HG03439 (cell line): Measurements from ENCODE around the gene LAMA2.
"Not testable (repeated sequence)": the region's sequence is repeated elsewhere in the genome, so short reads cannot be mapped to it uniquely, and the experiment has no call there.

ENCODE experiments used
- ATAC-seq: cut with Tn5 transposase; IDR thresholded peaks from one replicate; pipeline ENCODE4 v1.9.1; 2021; ENCODE audit warnings: mild to moderate bottlenecking, moderate library complexity; ENCODE audit not compliant: unreplicated experiment

The LAMA2 gene

DNA sequence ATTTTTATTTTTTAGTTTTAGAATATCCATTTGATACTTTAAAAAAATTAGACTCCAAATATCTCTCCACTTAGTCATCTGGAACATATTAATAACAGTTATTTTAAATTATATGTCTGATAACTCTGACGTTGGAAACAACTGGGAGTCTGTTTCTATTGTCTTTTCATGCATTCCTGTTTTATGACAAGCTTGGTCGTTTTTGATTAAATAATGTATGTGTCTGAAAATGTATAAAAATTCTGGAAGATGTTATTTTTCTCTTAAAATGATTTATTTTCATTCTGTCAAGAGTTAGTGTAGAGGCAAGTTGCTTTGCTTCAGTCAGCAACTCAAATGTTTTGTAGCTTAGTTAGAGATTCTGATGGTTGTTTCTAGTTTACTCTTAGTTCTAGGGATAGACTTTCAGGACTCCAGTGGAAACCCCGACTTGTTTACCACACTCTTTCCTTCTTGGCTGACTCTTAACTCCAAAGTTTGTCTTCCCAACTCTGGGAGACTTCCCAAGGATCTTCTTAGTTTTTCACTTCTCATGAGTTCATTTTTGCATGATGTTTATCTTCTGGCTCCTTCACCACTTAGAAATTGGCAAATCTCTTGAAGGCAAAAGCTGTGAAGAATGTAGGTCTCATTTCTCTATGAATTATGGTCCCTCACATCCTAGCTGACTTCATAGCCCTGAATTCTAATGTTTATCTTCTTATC lies 190.9 kb downstream of the LAMA2 start:
- no peak for ATAC-seq

DNA sequence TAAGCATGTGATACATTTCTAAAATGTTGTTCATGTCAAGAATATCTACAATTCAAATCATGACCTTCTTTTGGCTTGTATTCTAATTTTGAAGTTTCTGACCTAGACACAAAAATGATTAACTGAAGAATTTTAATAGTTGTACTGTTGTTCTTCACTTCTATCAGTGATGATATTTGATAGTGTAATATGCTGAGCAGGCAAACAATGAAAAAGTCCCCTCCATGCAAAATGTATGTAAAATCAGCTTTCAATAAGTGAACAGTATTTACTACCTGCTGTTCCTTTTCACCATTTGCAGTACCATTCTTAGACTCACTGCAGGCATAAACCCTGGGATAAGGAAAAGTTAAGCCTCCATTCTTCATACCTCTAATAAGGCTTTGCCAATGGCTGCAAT lies 201.5 kb downstream of the LAMA2 start:
- no peak for ATAC-seq

DNA sequence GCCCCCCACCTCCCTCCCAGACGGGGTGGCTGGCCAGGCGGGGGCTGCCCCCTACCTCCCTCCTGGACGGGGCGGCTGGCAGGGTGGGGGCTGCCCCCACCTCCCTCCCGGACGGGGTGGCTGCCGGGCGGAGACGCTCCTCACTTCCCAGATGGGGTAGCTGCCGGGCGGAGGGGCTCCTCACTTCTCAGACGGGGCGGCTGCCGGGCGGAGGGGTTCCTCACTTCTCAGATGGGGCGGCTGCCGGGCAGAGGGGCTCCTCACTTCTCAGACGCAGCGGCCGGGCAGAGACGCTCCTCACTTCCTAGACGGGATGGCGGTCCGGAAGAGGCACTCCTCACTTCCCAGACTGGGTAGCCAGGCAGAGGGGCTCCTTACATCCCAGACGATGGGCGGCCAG lies 205.5 kb downstream of the LAMA2 start:
- ATAC-seq: not testable (repeated sequence)

DNA sequence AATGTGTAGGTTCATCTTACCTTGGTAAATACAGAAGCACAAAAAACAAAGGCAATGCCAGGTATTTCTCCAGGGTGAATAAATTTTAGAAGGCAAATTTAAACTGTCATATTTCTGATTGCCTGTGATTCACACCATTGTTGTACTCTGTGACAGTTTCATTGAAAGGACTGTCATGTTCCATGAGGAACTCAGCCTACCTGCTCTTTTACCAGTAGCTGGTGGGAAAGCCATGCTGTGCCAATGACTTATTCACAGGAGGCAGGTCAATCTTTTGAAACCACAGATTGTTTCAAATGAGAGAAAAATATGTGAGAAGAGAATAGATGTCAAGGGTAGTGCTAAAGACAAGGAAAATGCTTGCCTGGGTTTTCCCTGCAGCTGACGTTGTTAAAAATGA lies 206.4 kb downstream of the LAMA2 start:
- ATAC-seq: no peak

DNA sequence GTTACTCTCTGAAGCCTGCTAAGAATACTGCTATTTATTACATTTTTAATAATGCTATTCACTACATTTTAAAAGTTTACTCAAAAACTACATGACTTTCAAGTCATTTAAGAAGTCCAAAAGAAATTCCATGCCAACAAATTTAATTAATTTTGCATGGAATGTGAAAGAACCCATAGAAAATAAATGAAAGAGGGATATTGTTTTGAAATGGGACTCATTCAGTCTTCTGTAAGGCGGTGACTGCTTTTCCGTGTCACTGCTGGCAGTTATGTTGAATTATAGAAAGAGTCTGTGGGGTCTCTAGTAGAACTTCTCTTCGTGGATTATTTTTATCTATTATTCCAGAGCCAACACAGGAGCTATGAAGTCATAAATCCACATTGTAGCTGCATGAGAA lies 211.2 kb downstream of the LAMA2 start:
- no peak for ATAC-seq

DNA sequence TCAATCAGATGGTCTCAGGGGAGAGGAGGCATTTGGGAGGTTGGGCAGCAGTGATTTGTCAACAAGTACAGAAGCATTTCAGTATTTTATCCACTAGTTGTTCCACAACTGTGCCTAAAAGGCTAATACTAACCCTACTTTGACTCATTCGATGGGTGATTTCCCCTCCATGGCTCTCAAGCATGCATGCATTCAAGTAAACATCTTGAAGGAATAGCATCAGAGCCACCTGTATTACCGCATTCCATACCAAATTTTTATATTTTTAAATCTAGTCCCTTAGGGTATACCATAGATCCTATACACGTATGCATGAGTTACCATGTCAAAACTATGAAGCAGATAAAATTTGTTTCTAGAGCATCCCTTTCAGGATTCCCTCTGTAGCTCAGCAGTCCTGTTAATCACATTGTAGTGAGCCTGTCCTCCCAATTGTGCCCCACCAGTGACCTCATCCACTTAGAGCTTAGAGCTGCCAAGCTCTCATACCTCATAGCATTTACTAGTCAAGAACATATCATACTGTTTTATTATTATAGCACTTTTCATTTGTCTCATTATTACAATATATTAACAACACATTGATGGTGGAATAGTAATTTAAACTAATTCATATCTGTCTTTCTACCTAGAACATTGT lies 213.8 kb downstream of the LAMA2 start:
- ATAC-seq: no peak

DNA sequence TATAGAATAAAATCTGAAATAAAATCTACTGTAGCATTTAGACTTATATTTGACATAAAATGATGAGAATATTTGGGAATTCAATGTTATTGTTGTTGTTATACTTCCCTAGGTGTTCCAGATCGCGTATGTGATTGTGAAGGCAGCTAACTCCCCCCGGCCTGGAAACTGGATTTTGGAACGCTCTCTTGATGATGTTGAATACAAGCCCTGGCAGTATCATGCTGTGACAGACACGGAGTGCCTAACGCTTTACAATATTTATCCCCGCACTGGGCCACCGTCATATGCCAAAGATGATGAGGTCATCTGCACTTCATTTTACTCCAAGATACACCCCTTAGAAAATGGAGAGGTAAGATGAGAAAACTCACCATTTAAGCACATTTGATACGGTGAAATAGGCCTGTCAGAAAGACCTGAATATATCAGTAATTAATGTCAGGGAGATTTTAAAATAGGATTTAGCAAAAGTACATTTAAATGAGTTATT lies 215.2 kb downstream of the LAMA2 start:
- no peak for ATAC-seq

DNA sequence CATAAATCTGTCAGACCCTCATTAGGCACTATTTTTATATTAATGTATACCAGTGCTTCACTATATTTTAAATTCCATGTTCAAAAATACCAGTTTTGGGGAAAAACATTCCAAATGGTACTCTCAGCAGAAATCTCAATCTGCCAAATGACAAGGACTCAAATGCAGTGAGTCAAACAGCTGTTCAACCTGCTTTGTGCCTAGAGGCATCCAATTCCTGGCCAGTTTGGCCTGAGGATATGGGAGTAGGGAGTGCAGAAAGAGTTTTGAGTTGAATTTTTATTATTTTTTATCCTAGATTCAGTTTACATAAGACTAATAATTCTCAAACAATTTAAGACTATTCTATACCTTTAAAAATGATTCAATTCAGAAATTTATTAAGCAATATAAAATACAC lies 216.8 kb downstream of the LAMA2 start:
- ATAC-seq: no peak

DNA sequence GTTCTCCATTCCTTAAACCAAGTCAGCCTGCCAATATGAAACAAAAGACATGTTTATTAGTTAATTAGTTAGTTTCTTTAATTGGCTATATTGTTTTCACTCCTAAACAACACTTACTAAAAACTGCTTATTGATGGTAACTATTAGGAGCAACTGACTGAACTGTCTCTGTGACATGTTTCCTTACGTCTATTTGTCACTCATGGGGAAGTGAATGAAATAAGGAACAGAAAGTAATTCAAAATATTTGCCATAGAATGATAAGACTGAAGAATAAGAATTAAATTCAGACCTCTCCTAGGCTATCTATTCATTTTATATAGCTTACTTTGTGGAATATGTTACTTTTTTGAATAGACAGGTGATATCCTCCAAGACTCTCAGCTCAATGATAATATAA lies 217.2 kb downstream of the LAMA2 start:
- ATAC-seq: no peak

DNA sequence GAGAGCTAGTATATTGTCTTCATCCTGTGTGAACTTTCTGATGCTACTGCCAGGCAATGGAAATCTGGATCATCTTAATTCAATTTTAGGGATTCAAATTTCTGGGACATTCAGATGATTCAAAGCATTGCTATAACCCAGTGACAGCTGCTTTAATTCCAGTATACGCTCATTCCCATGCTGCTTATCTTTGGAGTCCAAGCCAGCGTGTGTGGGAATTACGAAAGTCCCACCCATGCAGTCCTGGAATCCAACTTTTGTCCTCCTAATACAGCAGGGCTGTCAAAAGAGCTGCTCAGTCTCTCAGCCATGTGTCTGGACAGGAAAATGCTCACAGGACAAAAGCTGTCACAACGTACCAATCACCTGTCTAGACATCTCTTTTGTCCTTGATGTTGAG lies 219.8 kb downstream of the LAMA2 start:
- ATAC-seq: no peak

DNA sequence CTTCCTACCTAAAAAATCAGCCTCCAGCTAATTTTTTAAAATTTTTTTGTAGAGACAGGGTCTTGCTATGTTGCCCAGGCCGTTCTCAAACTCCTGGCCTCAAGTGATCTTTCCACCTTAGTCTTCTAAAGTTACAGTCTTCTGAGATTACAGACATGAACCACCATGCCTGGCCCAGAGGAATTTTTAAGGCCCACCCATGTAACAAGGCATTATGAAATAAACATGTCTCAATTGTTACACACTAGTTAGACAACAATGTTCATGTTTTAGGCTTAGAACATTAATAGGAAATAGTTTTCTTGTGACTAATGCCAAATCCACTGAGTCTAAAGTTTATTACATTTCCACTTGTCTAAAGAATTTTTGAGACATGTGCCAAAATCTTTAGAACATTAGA lies 221.2 kb downstream of the LAMA2 start:
- ATAC-seq: no peak

DNA sequence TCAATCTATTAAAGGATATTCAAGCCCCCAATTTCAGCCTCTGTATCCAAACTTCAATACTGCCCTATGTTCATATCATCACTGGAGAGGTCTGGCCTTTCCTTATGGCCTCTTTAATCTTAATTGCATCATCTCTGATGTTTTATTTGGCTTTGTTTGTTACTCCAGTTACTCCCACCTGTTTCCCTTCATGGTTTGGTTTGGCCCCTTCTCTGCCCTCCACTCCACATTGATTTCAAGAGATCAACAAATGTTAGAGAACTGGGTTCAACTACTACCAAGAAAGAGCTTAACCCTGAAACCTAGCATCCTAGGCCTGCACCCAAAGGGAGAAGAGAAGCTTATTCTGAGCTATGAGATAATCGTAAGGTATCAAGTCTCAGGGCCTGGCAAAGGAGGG lies 221.6 kb downstream of the LAMA2 start:
- no peak for ATAC-seq

DNA sequence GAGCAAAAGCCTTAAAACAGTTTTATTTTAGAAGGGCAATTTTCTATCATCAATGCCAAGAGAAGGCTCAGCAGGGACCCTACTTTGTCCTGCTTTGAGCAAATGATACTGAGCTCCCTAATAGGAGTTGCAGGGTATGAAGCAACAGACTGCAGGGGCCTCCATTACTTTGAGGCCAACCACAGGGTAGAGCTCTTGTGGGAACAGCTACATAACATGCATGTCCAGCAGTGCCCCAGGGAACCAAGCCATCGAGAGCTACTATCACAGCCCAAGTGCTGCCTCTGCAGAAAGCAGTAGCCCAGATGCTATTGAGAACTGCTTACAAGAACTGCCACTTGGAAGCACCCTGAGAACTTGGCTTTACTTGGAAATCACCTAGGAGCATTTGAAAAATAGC lies 222.1 kb downstream of the LAMA2 start:
- ATAC-seq: no peak

DNA sequence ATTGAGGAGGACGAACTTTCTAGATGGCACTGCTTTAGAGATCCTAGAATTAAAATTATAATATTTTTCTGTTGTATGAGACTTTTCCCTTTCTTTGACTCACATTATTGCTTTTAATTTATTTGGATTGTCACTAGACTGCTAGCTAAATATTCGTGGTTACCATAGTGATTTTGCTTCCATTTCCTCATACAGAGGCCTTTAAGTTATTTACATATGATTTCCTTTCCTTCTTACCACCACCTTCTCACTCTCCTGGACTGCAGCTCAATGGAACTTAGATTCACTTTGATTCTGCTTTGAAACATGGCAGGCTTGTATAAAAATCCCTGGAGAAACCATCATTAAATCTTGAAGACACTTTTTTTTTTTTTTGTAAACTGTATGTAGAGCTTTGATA lies 222.9 kb downstream of the LAMA2 start:
- no peak for ATAC-seq

DNA sequence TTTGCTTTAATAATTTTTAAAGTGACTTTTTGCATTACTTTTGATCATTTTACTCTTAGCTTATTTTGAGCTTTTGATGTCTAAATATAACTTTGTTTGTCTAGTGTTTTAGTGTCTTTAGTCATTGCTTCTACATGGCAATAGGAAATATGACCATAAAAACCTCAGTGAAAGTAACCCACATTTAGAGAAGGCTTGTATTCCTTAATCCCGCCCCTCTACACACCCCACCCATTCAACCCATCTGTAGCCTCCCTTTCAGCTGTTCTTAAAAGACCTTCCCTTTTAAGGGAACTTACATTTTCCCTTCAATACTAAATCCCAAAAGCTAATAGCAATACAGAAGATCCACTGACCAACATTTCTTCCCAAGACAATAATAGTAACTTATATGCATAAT lies 225.4 kb downstream of the LAMA2 start:
- no peak for ATAC-seq

DNA sequence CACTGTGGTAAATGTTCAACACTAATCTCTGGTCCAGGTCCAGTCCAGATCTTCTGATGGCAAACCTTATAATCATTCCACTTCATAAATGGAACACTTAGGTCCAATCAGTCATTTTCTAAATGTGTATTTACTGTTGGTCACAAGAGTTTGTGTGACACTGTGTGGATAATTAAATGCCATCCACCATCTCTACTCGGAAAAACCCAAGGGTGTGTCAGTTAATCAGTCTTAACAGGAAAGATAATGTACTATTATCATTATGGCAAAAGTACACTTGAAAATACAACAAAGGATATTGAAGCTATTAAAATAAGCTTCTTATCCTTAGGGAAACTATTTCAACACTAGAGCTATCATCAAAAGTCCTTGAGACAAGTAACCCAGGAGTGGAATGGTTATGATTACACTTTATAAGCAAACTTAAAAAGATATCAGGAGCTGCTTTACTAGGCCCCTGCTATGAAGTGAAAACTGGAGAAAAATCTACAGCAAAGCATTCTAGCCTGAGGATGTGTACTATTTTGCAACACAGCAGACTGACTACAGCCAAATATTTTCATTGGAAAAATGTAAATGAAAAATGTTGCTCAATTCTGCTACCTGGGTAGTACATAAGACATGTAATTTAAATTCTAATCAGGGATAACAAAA lies 227.9 kb downstream of the LAMA2 start:
- no peak for ATAC-seq

DNA sequence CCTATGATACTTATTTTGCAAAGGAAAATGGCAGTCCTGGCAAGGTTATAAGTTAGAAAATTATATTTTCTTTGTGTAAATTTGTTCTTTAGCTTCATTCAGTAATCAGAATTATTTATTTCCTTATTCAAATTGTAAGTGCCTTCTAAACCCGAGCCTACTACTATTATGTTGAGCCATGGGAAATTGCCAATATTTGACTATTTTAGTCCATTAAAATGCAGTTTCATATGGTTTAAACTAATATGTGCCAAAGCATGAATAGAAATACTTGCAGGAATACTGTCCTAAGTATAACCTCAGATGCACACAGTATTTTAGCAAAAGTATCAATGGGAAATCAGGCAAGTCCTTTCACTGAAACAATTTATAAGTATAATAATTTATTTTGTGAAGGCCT lies 228.4 kb downstream of the LAMA2 start:
- no peak for ATAC-seq

DNA sequence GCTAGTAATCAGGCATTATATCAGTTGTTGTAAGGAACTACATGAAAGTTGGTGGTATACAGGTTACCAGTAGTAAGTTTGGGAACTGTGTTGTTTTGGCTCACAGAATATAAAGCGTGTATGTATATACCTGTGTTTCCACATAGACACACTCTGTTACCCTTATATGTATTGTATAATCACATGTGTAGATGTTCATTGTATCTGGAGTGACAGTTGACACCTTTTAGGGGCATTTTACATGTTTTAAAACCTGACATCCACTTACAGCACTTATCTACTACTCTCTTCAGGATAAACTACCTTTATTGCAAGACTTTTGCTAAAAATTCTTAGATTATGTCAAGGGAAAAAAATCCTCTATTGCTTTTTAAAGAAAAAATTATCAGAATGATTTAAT lies 228.9 kb downstream of the LAMA2 start:
- no peak for ATAC-seq

DNA sequence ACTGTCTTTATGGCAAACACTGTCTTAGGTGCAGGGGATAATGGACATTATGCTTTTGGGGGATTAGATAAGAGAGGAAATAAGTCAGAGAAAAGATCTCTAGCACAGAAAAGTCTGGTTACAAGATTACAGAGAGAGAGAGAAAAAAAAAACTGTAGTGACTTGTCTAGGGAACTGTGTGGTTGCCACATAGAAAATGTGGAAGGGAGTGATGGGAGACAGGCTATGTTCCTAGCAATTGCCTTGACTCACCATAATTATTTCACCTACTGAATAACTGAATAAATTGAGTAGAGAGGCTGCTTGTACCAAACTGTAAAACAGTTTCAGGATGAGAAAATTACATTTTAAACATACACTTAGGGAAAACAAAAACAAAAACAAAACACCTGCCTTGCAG lies 229.7 kb downstream of the LAMA2 start:
- no peak for ATAC-seq

DNA sequence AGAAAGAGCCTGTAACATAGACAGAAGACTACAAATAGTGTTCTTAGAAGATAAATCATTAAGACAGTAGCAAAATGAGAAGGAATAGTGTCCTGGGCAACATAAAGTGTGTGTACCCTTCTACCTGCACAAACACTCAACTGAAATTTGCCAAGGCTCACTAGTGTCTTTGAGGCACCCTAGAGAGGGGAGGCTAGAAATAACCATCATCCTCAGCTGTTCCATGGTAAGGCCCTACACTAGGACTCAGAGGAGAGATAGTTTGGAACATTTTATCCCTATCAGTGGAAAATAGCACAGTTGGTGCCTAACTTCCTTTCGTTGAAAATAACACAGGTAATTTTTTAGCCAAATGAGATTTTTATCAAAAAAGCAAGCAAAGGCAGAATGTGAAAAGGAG lies 230.7 kb downstream of the LAMA2 start:
- no peak for ATAC-seq

DNA sequence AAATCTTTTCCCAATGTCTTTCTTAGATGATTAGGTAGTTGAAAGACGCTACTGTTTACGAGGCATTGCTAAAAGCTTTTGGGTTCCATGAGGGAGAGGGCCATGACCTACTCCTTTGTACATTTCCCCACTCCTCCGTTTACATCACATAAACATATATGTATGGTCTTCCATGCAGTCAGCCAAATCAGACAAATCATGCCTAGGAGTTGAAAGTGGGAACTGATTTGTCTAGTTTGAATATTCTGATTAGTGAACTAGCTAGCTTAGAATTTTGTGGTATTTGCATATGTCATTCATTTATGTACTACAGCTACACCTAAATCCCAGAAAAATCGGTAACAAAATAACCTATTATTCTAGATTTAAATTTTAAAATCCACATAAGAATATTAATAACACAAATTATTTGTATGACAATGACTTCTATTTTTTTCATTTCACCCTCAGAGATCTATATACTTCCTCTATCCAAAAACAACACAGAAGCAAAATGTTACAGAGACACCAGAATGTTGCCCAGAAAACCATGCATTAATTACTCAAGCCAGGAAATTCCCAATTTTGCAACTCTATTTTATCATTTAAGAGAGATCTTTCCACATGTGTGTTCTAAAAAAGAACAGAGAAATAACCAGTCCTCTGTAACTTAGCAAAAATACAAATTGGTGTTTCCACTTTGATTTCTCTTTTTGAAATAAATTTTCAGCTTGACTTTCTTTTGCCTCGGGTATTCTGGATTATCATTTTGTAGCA lies 231.9 kb downstream of the LAMA2 start:
- ATAC-seq: no peak

DNA sequence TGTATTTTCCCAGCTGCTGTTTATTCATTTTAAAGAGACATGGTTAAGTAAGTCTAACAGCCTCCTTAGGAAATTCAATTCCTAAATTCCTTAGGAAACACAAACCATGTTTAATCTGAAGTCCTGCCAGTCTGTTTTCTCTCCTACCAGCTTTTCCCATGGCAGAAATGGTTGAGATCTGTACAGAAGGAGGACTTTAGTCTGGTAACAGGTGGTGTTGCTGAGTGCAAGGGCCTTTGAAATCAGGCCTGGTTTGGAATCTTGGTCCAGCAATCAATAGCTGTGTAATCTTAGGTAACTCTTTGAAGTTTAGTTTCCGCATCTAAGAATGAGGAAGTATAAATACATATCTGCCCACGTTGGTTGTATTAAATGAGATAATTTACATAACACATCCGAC lies 232.5 kb downstream of the LAMA2 start:
- ATAC-seq: no peak
